Panc1 (cell line): ENCODE results near the gene APOOL.

Experiments used
- POLR2AphosphoS5 ChIP-seq: IDR thresholded peaks from 2 replicates; pipeline ENCODE4 v1.6.1; 2012; ENCODE audit warnings: mild to moderate bottlenecking, low read depth, low read length, moderate library complexity
- REST ChIP-seq, 2 experiments: IDR thresholded peaks; 2 replicates each; pipeline ENCODE4 v1.6.1; 2011 to 2012; ENCODE audit warnings: low read depth in 2 of 2, control low read depth in 1 of 2, low read length in 1 of 2, mild to moderate bottlenecking in 1 of 2, moderate library complexity in 1 of 2; ENCODE audit not compliant: insufficient read depth in 1 of 2
- SIN3A ChIP-seq: IDR thresholded peaks from 2 replicates; pipeline ENCODE4 v1.6.1; 2012; ENCODE audit warnings: low read depth, mild to moderate bottlenecking, low read length, moderate library complexity, borderline replicate concordance; ENCODE audit not compliant: insufficient read depth
- TCF7L2 ChIP-seq: IDR thresholded peaks from 2 replicates; pipeline ENCODE4 v1.6.1; 2011; ENCODE audit warnings: mild to moderate bottlenecking, low read depth, low read length, inconsistent platforms
- TF ChIP-seq, protein P1 (sequence below): fragments of 450-650 bp; IDR thresholded peaks from 2 replicates; pipeline ENCODE4 v1.5.1; 2017; ENCODE audit warnings: mild to moderate bottlenecking

DNA sequence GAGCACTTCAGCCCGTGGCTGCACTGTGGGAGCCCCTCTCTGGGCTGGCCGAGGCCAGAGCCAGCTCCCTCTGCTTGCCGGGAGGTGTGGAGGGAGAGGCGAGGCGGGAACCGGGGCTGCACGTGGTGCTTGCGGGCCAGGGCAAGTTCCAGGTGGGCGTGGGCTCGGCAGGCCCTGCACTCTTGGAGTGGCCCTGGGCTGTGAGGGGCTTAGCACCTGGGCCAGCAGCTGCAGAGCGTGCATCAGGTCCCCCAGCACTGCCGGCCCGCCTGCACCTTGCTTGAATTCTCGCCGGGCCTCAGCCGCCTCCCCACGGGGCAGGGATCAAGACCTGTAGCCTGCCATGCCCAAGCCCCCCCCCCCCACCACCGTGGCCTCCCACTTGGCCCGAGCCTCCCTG is 28.9 kb upstream of the APOOL start:
- TF ChIP-seq, protein P1, sequence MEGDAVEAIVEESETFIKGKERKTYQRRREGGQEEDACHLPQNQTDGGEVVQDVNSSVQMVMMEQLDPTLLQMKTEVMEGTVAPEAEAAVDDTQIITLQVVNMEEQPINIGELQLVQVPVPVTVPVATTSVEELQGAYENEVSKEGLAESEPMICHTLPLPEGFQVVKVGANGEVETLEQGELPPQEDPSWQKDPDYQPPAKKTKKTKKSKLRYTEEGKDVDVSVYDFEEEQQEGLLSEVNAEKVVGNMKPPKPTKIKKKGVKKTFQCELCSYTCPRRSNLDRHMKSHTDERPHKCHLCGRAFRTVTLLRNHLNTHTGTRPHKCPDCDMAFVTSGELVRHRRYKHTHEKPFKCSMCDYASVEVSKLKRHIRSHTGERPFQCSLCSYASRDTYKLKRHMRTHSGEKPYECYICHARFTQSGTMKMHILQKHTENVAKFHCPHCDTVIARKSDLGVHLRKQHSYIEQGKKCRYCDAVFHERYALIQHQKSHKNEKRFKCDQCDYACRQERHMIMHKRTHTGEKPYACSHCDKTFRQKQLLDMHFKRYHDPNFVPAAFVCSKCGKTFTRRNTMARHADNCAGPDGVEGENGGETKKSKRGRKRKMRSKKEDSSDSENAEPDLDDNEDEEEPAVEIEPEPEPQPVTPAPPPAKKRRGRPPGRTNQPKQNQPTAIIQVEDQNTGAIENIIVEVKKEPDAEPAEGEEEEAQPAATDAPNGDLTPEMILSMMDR = no peak
- TF ChIP-seq POLR2AphosphoS5 (no peak), REST (IDR thresholded peaks at IDR 0.05; ENCODE audit: insufficient read depth in 1 of 2, low read depth in 2 of 2, low read length in 1 of 2) (no peak), TCF7L2 (no peak), SIN3A (no peak)
